Stimulated activated CD4-positive, alpha-beta T cell treated with anti-CD3 and anti-CD28 coated beads, Interleukin-12 subunit alpha, Interleukin-12 subunit beta, amount 100 ng/mL, for 4 hours (primary cell): ENCODE measurements around the gene RNASE2.
"Not testable (repeated sequence)": the region's sequence is repeated elsewhere in the genome, so short reads cannot be mapped to it uniquely, and the experiment has no call there.

Experiments used
- DNase-seq: peaks from one replicate; pipeline ENCODE4 v3.0.0-alpha.2; 2020

The RNASE2 gene

GRCh38 chr14:20954736-20955537, at the start of gene RNASE2:
Gene RNASE2 (plus strand): TSS chr14:20955487. CDS start chr14:20955772, 285 bp downstream.
- not testable (repeated sequence) for DNase-seq

- no peak for DNase-seq
These were observed 49.6 kb upstream of the RNASE2 start for GRCh38 chr14:20905676-20906075.

GRCh38 chr14:20907214-20907613, 48.1 kb upstream of the RNASE2 start:
- DNase-seq, result no peak

DNA sequence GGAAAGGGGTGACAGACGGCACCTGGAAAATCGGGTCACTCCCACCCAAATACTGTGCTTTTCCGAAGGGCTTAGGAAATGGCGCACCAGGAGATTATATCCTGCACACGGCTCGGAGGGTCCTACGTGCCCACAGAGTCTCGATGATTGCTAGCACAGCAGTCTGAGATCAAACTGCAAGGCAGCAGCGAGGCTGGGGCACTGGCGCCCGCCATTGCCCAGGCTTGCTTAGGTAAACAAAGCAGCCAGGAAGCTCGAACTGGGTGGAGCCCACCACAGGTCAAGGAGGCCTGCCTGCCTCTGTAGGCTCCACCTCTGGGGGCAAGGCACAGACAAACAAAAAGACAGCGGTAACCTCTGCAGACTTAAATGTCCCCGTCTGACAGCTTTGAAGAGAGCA, 44.5 kb upstream of the RNASE2 start:
- DNase-seq, result not testable (repeated sequence)

GRCh38 chr14:20919038-20919756, 36.1 kb upstream of the RNASE2 start:
- not testable (repeated sequence) for DNase-seq

DNA sequence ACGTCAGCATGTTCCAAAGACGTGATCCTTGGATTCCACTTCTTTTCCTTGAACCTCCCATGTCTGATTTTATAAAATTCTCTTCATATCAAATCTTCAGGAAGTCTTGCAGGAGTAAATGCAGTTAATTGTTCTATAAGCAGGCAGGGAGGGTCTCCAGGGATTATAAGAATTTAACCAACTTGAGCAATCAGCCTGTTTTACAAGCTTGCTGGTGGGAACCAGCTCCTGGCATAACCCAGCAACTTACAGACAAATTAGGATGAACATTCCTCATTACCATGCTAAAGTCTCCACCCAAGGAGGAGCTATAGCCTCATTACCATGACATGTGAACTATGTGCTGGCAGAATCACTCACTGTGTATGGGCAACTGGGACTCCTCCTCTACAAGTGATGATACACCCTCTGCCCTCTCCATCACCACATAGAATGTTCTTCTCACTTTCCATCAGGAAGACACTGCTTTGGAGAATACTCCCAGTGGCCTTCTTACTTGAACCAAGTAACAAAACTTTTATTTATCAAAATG, 31.5 kb upstream of the RNASE2 start:
- DNase-seq, result not testable (repeated sequence)

GRCh38 chr14:20934148-20934762, 21.0 kb upstream of the RNASE2 start:
- DNase-seq, result peak; percentile 25

DNA sequence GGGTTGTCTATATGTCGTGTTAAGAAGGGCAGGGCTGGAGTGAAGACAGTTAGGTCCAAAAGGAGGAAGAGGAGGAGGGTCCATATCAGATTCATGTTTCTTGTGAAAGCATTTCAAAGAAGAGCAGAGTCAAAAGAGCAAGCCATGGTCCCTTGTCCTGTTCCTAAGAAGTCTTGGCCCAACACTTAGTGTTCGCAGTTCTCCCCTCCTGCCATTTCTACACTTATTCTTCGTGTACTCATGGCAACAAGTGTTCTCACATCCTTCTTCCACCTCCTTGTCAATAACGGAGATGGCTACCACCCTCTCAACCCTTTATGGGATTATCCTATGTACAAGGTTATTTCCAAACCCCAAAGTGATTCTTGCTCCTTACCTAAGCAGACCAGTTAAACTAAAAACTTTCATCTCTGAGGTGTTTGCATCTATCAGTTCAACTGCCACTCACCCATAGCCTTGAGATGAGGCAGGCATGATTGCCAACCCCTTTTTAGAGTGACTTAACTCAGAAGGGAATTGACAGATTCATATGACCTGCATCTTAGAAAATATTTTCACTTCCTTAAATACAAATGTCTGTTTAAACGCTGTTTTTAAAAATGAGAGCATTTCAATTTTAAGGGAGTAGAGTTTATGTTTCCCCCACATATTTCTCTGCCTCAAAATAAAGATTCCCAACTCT, 19.8 kb upstream of the RNASE2 start:
- no peak for DNase-seq

GRCh38 chr14:20945146-20945545, 10.1 kb upstream of the RNASE2 start:
- DNase-seq, result not testable (repeated sequence)

- not testable (repeated sequence) for DNase-seq
These were observed 8.6 kb upstream of the RNASE2 start for GRCh38 chr14:20946707-20947106.

DNA sequence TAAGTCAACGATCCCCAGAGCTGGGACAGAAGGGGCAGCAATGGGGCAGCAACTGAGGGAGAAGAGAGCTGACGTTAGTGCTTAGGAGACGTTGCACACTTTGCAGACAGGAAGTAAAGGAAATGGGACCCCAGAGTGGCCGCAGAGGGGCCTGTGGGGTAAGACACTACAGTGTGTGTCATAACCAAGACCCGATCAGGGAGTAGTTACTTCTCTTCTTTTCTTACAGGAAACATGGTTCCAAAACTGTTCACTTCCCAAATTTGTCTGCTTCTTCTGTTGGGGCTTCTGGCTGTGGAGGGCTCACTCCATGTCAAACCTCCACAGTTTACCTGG, 219 bp downstream of the RNASE2 start:
- not testable (repeated sequence) for DNase-seq

GRCh38 chr14:20956376-20956976, 1.2 kb downstream of the RNASE2 start:
- no peak for DNase-seq

- DNase-seq, result not testable (repeated sequence)
These were observed 3.7 kb downstream of the RNASE2 start for GRCh38 chr14:20958946-20959345.

DNA sequence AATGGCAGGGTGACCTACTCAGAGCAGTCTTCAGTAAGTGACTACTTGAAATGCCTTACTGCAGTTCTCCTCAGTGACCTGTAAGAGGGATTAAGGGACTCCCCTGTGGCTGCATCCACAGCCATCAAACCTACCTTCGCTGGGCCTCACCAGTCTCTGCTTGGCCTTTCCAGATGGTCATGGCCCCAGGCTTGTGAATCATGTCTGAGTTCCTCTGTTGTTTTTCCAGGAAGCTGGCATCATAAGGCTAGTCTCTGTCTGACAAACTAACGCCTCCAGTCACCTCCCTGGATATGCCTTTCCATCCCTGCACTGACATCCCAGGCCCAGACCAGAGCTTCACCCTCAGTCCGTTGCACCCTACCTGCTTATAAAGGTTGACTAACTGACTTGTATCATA, 14.0 kb downstream of the RNASE2 start:
- no peak for DNase-seq

GRCh38 chr14:20970647-20970982, 15.3 kb downstream of the RNASE2 start:
- no peak for DNase-seq

GRCh38 chr14:20970983-20971704, 15.9 kb downstream of the RNASE2 start:
- DNase-seq, result peak; percentile 76

DNA sequence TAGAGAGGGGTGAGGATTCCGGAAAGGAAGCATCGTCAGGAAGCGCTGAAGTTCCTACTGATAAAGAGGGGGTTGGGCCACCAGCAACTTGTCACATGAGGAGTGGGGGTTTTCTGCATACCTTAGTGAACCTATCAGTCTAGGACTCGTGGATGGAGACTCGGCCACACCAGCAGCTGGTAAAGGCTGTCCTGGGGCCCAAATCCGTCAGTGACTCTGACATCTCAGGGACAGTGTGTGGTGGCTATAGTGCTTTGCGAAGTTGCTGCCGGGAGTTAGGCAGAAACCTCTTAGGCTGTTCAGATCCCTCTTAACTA, 16.4 kb downstream of the RNASE2 start:
- no peak for DNase-seq

DNA sequence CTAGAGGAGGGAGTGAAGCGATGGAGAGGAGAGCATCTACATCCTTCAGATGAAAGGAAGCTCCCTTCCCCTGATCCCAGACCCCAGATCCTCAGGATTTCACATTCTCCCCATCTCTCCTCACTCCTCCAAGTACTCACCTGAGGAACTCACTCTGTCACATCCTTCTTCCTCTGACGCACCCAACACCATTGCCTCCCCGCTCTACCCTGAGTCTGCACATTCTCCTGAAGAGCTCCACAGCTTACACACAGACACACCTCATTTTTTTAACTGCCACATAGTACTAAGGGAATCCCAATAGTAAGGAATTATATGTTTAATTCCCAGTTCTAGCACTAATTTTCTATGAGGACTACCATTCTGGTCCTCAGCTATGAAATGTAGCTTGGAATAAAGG, 18.2 kb downstream of the RNASE2 start:
- DNase-seq, result no peak

DNA sequence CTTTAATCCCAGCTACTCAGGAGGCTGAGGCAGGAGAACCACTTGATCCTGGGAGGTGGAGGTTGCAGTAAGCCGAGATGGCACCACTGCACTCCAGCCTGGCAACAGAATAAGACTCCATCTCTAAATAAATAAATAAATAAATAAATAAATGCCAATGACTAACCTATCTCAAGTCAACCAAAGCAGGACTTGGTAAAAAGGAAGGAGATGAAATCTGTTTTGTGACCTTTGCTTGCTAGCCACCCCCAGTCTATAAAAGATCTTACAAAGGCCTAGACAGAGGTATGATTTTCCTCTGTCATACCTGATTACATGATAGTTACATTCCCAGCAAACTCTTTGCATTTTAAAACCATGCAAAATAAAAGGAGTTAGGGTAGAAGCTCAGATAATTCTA, 21.0 kb downstream of the RNASE2 start:
- DNase-seq, result no peak

DNA sequence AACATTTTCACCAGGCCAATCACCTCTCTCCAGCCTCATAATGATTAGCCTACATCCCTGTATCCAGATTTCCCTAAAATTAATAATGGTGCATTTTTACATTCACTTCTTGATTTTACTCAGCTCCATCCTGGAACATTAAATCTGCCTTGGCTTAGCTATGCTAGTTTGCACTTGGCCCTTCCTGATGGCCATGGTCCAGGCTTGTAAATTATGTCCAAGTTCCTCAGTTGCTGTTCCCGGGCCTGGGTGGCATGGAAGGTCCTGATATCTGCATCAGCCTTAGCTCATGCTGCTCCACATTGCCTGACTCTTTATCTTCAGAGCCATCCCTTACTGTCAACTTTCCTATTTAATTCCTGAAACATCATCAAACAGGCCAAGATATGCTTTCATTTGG, 23.4 kb downstream of the RNASE2 start:
- DNase-seq, result no peak

- DNase-seq, result no peak
These were observed 25.6 kb downstream of the RNASE2 start for GRCh38 chr14:20980906-20981305.
